ENCODE data around the gene C16orf95.

The C16orf95 gene

GRCh38 chr16:87319997-87320491 is 2.9 kb upstream of the C16orf95 start:
- FAIRE-seq = no peak
- TF ChIP-seq CTCF (IDR thresholded peaks at IDR 0.05; ENCODE audit: insufficient read depth, missing control alignments) = no peak

GRCh38 chr16:87319011-87319410 is 1.8 kb upstream of the C16orf95 start:
- peak; percentile 0 for DNase-seq (ENCODE audit: insufficient read length, low spot score)
- FAIRE-seq = no peak
- TF ChIP-seq CTCF (IDR thresholded peaks at IDR 0.05; ENCODE audit: insufficient read depth, missing control alignments) = no peak

More at GRCh38 chr16:87319997-87320491, 2.9 kb upstream of the C16orf95 start:
- DNase-seq (ENCODE audit: insufficient read length, low spot score) = no peak

- FAIRE-seq = no peak
- DNase-seq (ENCODE audit: insufficient read length, low spot score) = no peak
- no peak for TF ChIP-seq CTCF (IDR thresholded peaks at IDR 0.05; ENCODE audit: insufficient read depth, missing control alignments)
Measured at GRCh38 chr16:87317750-87318644, 805 bp upstream of the C16orf95 start.

GRCh38 chr16:87316450-87316922 is 706 bp downstream of the C16orf95 start:
- FAIRE-seq = no peak

GRCh38 chr16:87314990-87315420 is 2.2 kb downstream of the C16orf95 start:
- FAIRE-seq (no peak), DNase-seq (ENCODE audit: insufficient read length, low spot score) (no peak)
- no peak for TF ChIP-seq CTCF (IDR thresholded peaks at IDR 0.05; ENCODE audit: insufficient read depth, missing control alignments)

More at GRCh38 chr16:87316450-87316922, 706 bp downstream of the C16orf95 start:
- TF ChIP-seq CTCF (IDR thresholded peaks at IDR 0.05; ENCODE audit: insufficient read depth, missing control alignments) = no peak
- no peak for DNase-seq (ENCODE audit: insufficient read length, low spot score)

- no peak for FAIRE-seq
- TF ChIP-seq CTCF (IDR thresholded peaks at IDR 0.05; ENCODE audit: insufficient read depth, missing control alignments) = no peak
Measured at GRCh38 chr16:87312008-87312407, 5.2 kb downstream of the C16orf95 start.

GRCh38 chr16:87311387-87311786 is 5.8 kb downstream of the C16orf95 start:
- FAIRE-seq (no peak), DNase-seq (ENCODE audit: insufficient read length, low spot score) (no peak)
- TF ChIP-seq CTCF (IDR thresholded peaks at IDR 0.05; ENCODE audit: insufficient read depth, missing control alignments) = no peak

More at GRCh38 chr16:87312008-87312407, 5.2 kb downstream of the C16orf95 start:
- DNase-seq (ENCODE audit: insufficient read length, low spot score) = no peak
